ACC112 (cell line): ENCODE results near the gene DRG2.
A peak's percentile ranks its signal among the peaks of the same experiment; 100 is the strongest.

ENCODE experiments used
- H2AFZ ChIP-seq: fragments of 200-600 bp; sonication (generic); one replicate; pipeline ENCODE4 v1.6.0; 2017; ENCODE audit warnings: antibody characterized with exemption, low read length; ENCODE audit not compliant: unreplicated experiment
- H3K27ac ChIP-seq: fragments of 200-600 bp; sonication (generic); 2 replicates; pipeline ENCODE4 v1.5.1; 2014; ENCODE audit warnings: low read depth, mild to moderate bottlenecking, antibody characterized with exemption, low read length, moderate library complexity
- H3K27me3 ChIP-seq: fragments of 200-600 bp; sonication (generic); 2 replicates; pipeline ENCODE4 v1.6.1; 2014; ENCODE audit warnings: mild to moderate bottlenecking, antibody characterized with exemption, low read length, moderate library complexity, mixed read lengths; ENCODE audit not compliant: insufficient read depth
- H3K36me3 ChIP-seq: fragments of 200-600 bp; sonication (generic); 2 replicates; pipeline ENCODE4 v1.6.1; 2016; ENCODE audit warnings: mild to moderate bottlenecking, antibody characterized with exemption, low read length, moderate library complexity, mixed read lengths; ENCODE audit not compliant: insufficient read depth
- H3K4me1 ChIP-seq: fragments of 200-600 bp; sonication (generic); one replicate; pipeline ENCODE4 v1.6.1; 2016; ENCODE audit warnings: low read length, mixed read lengths; ENCODE audit not compliant: insufficient read depth, unreplicated experiment, control insufficient read depth
- H3K4me3 ChIP-seq: fragments of 200-600 bp; sonication (generic); 2 replicates; pipeline ENCODE4 v1.5.1; 2014; ENCODE audit warnings: mild to moderate bottlenecking, low read depth, low read length
- H3K79me2 ChIP-seq: fragments of 200-600 bp; sonication (generic); one replicate; pipeline ENCODE4 v1.6.0; 2016; ENCODE audit warnings: low read length; ENCODE audit not compliant: control insufficient read depth, unreplicated experiment, insufficient read depth

DRG2 gene, protein sequence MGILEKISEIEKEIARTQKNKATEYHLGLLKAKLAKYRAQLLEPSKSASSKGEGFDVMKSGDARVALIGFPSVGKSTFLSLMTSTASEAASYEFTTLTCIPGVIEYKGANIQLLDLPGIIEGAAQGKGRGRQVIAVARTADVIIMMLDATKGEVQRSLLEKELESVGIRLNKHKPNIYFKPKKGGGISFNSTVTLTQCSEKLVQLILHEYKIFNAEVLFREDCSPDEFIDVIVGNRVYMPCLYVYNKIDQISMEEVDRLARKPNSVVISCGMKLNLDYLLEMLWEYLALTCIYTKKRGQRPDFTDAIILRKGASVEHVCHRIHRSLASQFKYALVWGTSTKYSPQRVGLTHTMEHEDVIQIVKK

GRCh38 chr17:18087610-18088491 lies at the start of gene DRG2:
Gene DRG2 (plus strand): TSS chr17:18087948. CDS start chr17:18088024, 76 bp downstream.
- peak within 1 kb of the TSS; percentile 42 for H3K27ac ChIP-seq
- H2AFZ ChIP-seq, result peak within 1 kb of the TSS; percentile 89
- peak within 1 kb of the TSS; percentile 92 for H3K4me3 ChIP-seq
- H3K27me3 ChIP-seq, result no peaks in the 10 kb centered on the region
- peaks cover 19% of the 10 kb centered on the region for H3K79me2 ChIP-seq
- H3K36me3 ChIP-seq, result peaks cover under 1% of the 10 kb centered on the region; the same call in 1 of the 2 replicates
- H3K4me1 ChIP-seq, result peaks cover 6% of the 10 kb centered on the region

GRCh38 chr17:18038149-18038850 lies 49.4 kb upstream of the DRG2 start:
- Histone ChIP-seq H3K79me2 (peaks cover 35% of the 10 kb centered on the region), H3K4me1 (peaks cover 35% of the 10 kb centered on the region), H3K27me3 (no peaks in the 10 kb centered on the region), H2AFZ (peak overlapping the region; percentile 69), H3K27ac (no peak overlapping the region), H3K4me3 (peak overlapping the region; percentile 90), H3K36me3 (no peaks in the 10 kb centered on the region)

DNA sequence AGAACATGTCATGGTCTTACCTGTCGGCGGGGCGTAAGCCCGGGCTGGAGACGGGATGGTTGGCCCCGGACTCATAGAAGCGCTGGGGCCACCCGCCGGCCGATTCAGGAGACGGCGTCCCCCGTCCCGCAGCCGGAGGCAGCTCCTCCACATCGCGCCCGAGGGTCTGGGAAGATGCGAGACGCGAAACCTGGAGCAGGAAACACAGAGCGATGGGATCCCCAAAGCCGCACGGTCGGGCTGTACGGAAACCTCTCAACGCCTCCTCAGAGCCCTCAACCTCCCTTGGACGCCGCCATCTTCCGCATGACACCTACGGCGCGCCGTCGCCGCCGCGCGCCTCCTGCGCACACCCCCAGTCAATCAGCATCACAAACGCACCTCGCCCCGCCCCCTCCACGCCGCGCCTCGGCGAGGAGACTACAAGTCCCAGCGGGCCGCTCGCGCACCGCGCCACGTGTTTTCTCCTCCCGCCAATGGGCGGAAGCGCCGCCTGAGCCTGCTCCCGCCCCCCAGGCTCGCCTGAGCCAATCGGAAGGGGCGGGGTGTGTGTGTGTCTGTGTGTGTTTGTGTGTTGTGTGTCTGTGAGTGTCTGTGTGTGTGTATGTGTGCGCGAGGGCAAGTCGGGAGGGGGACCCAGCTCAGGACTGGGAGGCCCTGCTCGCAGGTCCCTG lies 48.8 kb upstream of the DRG2 start, which contains the start of the genes ATPAF2 and GID4:
TSS of gene ATPAF2 (minus strand) at position 308 of the 674 bp plus-strand sequence. CDS start at position 153, 155 bp downstream.
TSS of gene GID4 (plus strand) at position 548 of the 674 bp plus-strand sequence. CDS start at position 605, 57 bp downstream.
- no peak within 1 kb of the TSS for H3K27ac ChIP-seq
- no peaks in the 10 kb centered on the region for H3K36me3 ChIP-seq
- peak within 1 kb of the TSS; percentile 76 for H2AFZ ChIP-seq
- H3K4me3 ChIP-seq, result peak within 1 kb of the TSS; percentile 90
- peaks cover 32% of the 10 kb centered on the region for H3K79me2 ChIP-seq
- peaks cover 34% of the 10 kb centered on the region for H3K4me1 ChIP-seq
- H3K27me3 ChIP-seq, result no peaks in the 10 kb centered on the region

GRCh38 chr17:18039535-18040260 lies 48.0 kb upstream of the DRG2 start:
- H3K27ac ChIP-seq, result no peak overlapping the region
- H3K79me2 ChIP-seq, result peaks cover 29% of the 10 kb centered on the region
- H3K4me3 ChIP-seq, result peak overlapping the region; percentile 90
- H3K27me3 ChIP-seq, result no peaks in the 10 kb centered on the region
- peaks cover 34% of the 10 kb centered on the region for H3K4me1 ChIP-seq
- H3K36me3 ChIP-seq, result no peaks in the 10 kb centered on the region
- peak overlapping the region; percentile 76 for H2AFZ ChIP-seq

DNA sequence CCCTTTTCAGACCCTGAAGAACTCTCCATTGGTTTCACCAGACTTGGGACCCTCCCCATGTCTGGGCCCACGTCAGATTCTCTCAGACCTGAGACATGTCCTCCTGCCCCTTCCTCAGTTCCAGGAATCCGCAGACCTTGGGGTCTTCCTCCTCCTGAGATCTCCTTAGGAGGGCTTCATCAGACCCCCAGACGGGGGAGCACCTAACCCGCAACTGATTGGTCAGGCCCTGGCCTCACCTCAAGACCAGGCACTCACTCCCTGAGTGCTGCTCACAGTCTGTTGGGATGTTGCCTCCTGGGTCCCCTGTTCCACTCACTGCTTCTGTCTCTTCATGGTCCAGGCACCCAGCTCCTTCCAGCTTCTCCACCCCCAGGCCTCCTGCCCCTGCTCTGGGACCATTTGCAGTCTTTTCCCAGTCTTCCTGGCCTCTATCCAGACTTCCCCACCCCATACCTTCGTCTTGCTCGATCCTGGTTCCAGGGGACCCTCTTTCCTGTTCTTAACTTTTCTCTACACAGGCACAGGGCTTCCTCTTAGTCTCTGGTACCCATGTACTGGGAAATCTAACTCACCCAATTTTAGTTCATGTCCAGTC lies 47.4 kb upstream of the DRG2 start:
- Histone ChIP-seq H3K27me3 (no peaks in the 10 kb centered on the region), H2AFZ (peak overlapping the region; percentile 76), H3K4me3 (peak overlapping the region; percentile 90), H3K27ac (no peak overlapping the region), H3K36me3 (no peaks in the 10 kb centered on the region), H3K79me2 (peaks cover 29% of the 10 kb centered on the region), H3K4me1 (peaks cover 34% of the 10 kb centered on the region)

DNA sequence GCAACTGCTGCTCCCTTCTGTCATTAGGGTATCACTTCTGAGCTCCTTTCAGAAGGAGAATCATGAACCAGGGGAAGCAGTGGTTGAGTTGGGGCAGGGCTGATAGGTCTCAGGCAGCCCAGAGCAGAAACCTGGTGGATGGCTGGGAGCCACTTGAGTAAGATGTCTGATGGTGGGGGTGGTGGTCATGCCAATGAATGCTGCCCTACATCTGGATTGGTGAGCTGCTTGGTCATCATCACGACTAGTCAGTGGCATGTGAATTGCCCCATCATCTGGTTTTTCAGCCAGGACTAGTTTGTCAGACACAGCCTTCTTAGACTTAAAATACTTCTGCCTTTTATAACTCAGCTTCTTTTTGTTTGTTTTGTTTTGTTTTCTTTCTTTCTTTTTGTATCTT lies 46.0 kb upstream of the DRG2 start:
- Histone ChIP-seq H3K27me3 (no peaks in the 10 kb centered on the region), H2AFZ (no peak overlapping the region), H3K4me3 (0 out of 2 replicates have a peak overlapping the region, but pooled peaks have one; percentile 90), H3K27ac (no peak overlapping the region), H3K4me1 (peaks cover 34% of the 10 kb centered on the region), H3K79me2 (peaks cover 29% of the 10 kb centered on the region), H3K36me3 (no peaks in the 10 kb centered on the region)

DNA sequence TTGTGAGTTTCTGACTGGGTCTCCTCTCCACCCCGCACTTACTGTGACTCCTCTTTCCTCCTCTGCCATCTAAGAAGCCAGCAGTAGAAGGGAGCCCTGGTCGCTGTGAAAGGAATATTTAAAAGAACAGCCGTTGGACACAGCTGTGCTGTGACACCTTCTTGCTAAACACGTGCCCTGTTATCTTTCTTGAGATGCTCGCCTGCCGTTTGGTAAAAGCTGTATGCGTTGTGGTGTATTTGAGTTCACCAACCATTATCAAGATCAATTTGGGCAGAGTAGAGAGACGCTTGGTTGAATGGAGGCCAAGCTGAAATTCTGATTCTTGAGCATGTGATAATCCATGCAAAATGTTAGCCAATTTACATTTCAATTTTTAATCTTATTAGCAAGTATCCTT lies 44.8 kb upstream of the DRG2 start:
- H2AFZ ChIP-seq, result no peak overlapping the region
- no peak overlapping the region for H3K4me3 ChIP-seq
- H3K27me3 ChIP-seq, result no peaks in the 10 kb centered on the region
- H3K79me2 ChIP-seq, result peaks cover 20% of the 10 kb centered on the region
- H3K4me1 ChIP-seq, result peaks cover 28% of the 10 kb centered on the region
- H3K36me3 ChIP-seq, result no peaks in the 10 kb centered on the region
- no peak overlapping the region for H3K27ac ChIP-seq

GRCh38 chr17:18043491-18043890 lies 44.3 kb upstream of the DRG2 start:
- Histone ChIP-seq H3K27me3 (no peaks in the 10 kb centered on the region), H3K79me2 (peaks cover 16% of the 10 kb centered on the region), H3K27ac (no peak overlapping the region), H3K36me3 (no peaks in the 10 kb centered on the region), H3K4me1 (peaks cover 24% of the 10 kb centered on the region), H2AFZ (no peak overlapping the region), H3K4me3 (no peak overlapping the region)

- Histone ChIP-seq H3K27me3 (no peaks in the 10 kb centered on the region), H3K79me2 (peaks cover 16% of the 10 kb centered on the region), H3K27ac (no peak overlapping the region), H2AFZ (no peak overlapping the region), H3K4me3 (no peak overlapping the region), H3K36me3 (no peaks in the 10 kb centered on the region), H3K4me1 (peaks cover 24% of the 10 kb centered on the region)
These were observed 43.1 kb upstream of the DRG2 start for GRCh38 chr17:18044609-18045008.
